Astrocyte of the spinal cord (primary cell): Measurements from ENCODE around the gene GPR61.

Experiments used
- DNase-seq: peaks from one replicate; pipeline ENCODE4 v3.0.0; 2011; ENCODE audit warnings: low read depth, low spot score
- H3K4me3 ChIP-seq: 2 replicates; pipeline ENCODE4 v1.5.1; 2011; ENCODE audit warnings: low read depth, mild to moderate bottlenecking, low read length, moderate library complexity
- CTCF ChIP-seq: IDR thresholded peaks from 2 replicates; pipeline ENCODE4 v1.5.1; 2012; ENCODE audit warnings: low read depth, mild to moderate bottlenecking, low read length, inconsistent platforms
- in situ Hi-C: cut with HindIII; loops from 2 replicates; pipeline ENCODE4 v1.10.0; 2017; ENCODE audit warnings: low sequenced_read_pairs

Gene GPR61

GRCh38 chr1:109529881-109530456 is 9.7 kb upstream of the GPR61 start:
- TF ChIP-seq CTCF: no peak
- DNase-seq: no peak
- in situ Hi-C loops: no loop called here
- no peak overlapping the region for H3K4me3 ChIP-seq

GRCh38 chr1:109530457-109531087 is 9.1 kb upstream of the GPR61 start:
- H3K4me3 ChIP-seq: no peak overlapping the region
- in situ Hi-C loops: no loop called here
- no peak for TF ChIP-seq CTCF
- no peak for DNase-seq

DNA sequence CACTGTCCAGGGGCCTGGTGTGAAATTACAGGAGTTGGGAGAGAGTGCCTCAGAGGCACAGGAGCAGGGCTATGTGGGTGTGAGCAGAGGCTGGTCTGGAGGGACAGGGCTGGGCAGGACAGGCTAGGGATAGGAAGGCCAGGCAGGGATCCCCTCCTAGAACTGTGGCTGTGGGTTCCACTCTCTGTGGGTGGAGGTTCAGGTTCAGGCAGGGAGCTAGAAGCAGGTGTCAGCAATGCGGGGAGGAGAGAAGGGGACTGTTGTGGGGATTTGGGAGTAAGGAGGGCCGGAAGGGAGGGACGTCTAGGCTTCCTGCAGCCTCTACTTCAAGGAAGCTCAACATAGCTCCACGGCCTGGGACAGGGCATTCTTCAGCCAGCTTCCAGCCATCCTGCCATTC is 8.3 kb upstream of the GPR61 start:
- no peak for TF ChIP-seq CTCF
- DNase-seq: no peak
- in situ Hi-C loops: no loop called here
- no peak overlapping the region for H3K4me3 ChIP-seq

DNA sequence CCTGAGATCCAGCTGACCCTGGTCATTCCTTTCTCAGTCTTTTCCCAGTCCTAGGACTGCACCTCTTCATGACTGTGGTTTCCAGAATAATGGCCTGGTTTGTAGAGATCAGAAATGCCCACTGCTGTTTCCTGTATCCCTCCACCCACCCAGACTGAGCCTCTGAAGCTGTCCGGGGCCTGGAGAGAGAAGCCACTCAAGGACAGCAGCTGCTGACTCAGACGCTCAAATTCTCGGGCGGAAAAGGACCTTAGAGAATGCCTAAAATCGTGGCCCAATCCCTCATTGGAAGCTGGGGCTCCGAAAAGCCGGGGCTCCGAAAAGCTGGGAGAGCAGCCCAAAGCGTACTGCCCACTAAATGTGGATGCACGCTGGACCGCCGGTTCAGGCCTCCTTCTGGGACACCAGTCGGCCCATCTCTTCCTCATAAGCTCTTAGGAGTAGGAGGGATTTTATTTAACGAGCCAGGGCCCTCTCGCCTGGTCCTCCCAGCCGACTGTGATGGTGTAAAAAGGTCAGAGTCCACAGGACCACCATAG is 7.8 kb upstream of the GPR61 start:
- in situ Hi-C loops: no loop called here
- no peak overlapping the region for H3K4me3 ChIP-seq
- no peak for DNase-seq
- no peak for TF ChIP-seq CTCF

- H3K4me3 ChIP-seq: no peak overlapping the region
- peak; percentile 66 for DNase-seq
- TF ChIP-seq CTCF: peak; percentile 98
- in situ Hi-C loops: no loop called here
Measured at GRCh38 chr1:109532365-109533136, 7.1 kb upstream of the GPR61 start.

DNA sequence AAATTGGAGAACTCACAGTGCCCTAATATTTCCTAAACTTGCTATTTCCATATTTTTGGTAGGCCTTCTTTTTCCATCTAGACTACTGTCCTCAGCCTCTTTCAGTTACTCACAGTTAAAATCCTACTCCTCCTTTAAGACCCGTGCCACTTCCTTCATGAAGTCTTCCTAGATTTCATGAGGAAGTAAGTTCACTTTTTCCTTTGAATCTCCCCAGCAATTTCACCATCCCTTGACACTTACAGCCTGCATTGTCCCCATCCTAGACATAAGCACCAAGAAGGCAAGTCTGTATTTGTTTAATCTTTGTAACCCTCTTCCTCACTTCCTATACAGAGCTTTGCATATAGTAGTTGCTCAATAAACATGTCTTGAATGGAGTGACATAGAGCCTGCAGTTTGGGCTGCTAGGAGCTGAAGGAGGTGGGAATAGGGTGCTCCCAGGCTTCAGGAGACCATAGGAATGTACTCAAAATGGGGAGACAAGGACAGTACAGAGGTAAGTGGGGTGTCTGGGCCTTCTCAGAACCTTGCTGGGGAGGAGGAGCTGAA is 5.3 kb upstream of the GPR61 start:
- in situ Hi-C loops: no loop called here
- no peak for DNase-seq
- no peak overlapping the region for H3K4me3 ChIP-seq
- no peak for TF ChIP-seq CTCF
